ENCODE data around the gene CDH24.

The CDH24 gene

GRCh38 chr14:23051141-23052057, 5.9 kb downstream of the CDH24 start:
- DNase-seq (ENCODE audit: low spot score): no peak
- in situ Hi-C loops (cut with MboI; ENCODE audit: low sequenced_read_pairs, unreplicated experiment): loop anchor here (5.0 kb wide), 1 partner anchor 64 kb away; no protein-coding TSS in a partner anchor
- TF ChIP-seq CTCF (IDR thresholded peaks at IDR 0.05; ENCODE audit: borderline replicate concordance, control extremely low read depth, extremely low read depth, insufficient read depth, missing control alignments): no peak

GRCh38 chr14:23049011-23049410, 8.3 kb downstream of the CDH24 start:
- no peak for TF ChIP-seq CTCF (IDR thresholded peaks at IDR 0.05; ENCODE audit: borderline replicate concordance, control extremely low read depth, extremely low read depth, insufficient read depth, missing control alignments)
- in situ Hi-C loops (cut with MboI; ENCODE audit: low sequenced_read_pairs, unreplicated experiment): no loop called here
- DNase-seq (ENCODE audit: low spot score): no peak

GRCh38 chr14:23047751-23048693, 9.3 kb downstream of the CDH24 start:
- no peak for DNase-seq (ENCODE audit: low spot score)
- in situ Hi-C loops (cut with MboI; ENCODE audit: low sequenced_read_pairs, unreplicated experiment): no loop called here

GRCh38 chr14:23047034-23047634, 10.2 kb downstream of the CDH24 start:
- no peak for DNase-seq (ENCODE audit: low spot score)
- no peak for TF ChIP-seq CTCF (IDR thresholded peaks at IDR 0.05; ENCODE audit: borderline replicate concordance, control extremely low read depth, extremely low read depth, insufficient read depth, missing control alignments)
- in situ Hi-C loops (cut with MboI; ENCODE audit: low sequenced_read_pairs, unreplicated experiment): no loop called here

More at GRCh38 chr14:23047751-23048693, 9.3 kb downstream of the CDH24 start:
- TF ChIP-seq CTCF (IDR thresholded peaks at IDR 0.05; ENCODE audit: borderline replicate concordance, control extremely low read depth, extremely low read depth, insufficient read depth, missing control alignments): no peak

GRCh38 chr14:23045419-23046357, 11.6 kb downstream of the CDH24 start:
- TF ChIP-seq CTCF (IDR thresholded peaks at IDR 0.05; ENCODE audit: borderline replicate concordance, control extremely low read depth, extremely low read depth, insufficient read depth, missing control alignments): no peak
- in situ Hi-C loops (cut with MboI; ENCODE audit: low sequenced_read_pairs, unreplicated experiment): no loop called here
- no peak for DNase-seq (ENCODE audit: low spot score)

Measured in GM13976 (cell line).